Putamen (tissue), 1 donor: Measurements from ENCODE around the gene PTGFRN.

Experiments used
- DNase-seq: peaks from one replicate; pipeline ENCODE4 v3.0.0-alpha.2; 2016; ENCODE audit warnings: low spot score

PTGFRN gene

DNA sequence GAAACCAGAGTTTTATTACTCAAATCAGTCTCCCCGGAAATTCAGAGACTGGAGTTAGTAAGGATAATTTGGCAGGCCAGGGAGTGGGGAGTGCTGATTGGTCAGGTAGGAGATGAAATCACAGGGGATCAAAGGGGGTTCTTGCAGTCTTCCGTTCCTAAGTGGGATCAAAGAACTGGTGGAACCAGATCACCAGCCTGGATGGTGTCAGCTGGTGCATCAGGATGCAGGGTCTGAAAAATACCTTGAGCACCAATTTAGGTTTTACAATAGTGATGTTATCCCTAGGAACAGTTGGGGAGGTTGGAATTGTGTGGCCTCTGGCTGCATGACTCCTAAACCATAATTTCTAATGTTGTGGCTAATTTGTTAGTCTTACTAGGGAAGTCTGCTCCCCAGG lies 90.4 kb downstream of the PTGFRN start:
- DNase-seq = no peak

- no peak for DNase-seq
Observed at GRCh38 chr1:117001254-117001927, 91.7 kb downstream of the PTGFRN start, which contains the start of gene CD101. Gene CD101, plus strand, starts transcription at chr1:117001760. Its CDS starts 58 bp downstream, at chr1:117001818.

GRCh38 chr1:117003223-117003875 lies 93.6 kb downstream of the PTGFRN start:
- DNase-seq = no peak

- no peak for DNase-seq
Observed at GRCh38 chr1:117007719-117008013, 98.0 kb downstream of the PTGFRN start.

DNA sequence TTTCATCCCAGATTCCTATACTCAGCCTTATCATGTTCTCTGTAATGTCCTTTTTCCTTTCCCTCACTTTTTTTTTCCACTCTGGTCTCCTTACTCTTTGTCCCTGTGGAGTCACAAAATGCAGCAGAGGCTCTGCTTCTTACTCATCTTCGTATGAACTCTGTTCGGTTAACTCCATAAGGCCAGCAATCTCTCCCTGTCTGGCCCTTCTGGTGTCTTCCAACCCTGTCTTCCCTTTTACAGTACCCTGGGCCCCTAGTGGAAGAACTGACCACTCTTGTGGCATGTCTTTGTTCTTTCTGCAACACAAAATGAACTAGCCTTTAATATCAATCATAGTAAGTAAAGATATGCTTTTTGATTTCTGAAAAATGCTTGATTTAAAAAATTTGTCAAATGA lies 98.9 kb downstream of the PTGFRN start:
- DNase-seq = no peak

DNA sequence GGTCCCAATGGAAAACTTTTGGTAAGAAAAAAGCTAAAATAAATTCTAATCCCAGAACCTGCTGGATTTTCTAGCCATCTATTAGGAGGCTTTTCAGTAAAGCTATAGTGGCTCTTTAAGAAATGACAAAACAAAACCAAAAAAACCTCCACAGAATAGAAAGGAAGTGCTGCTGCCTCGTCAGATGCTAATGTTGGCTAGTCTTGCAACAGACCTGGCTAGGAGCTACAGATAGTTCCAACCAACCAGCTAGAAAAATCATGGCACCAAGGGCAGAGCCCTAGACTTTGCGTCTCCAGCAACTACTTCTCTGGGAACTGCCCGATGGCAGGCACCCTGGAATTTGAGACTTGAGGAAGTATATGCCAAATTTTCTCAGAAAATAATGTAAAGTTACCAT lies 99.4 kb downstream of the PTGFRN start:
- no peak for DNase-seq

DNA sequence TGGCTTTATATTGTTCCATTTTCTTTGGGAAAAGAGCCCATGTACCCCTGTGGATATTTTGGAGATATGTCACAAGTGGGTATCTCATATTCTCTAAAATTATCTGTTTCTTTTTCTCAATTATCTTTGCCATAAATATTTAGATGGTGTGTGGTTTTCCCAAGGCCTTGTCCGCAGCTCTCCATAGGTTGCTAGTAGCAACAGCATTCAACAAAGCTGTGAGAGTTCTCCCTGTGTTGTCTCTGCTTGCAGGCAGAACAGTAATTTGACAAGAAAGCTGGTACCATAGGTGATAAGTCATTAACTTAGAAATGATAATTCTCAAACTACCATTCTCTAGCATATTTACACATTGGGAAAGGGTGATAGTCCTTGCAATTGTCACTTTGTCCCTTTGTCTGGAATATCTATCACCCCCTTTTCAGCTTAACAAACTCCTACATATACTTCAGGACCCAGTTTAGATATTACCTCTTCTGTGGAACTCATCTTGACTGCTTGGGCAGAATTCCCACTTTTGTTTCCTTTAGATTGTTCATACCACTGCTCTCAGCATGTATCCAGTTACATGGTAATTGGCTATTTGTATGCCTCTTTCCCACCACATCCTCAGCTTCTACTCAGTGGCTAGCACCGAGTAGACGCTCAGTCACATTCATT lies 100.7 kb downstream of the PTGFRN start:
- no peak for DNase-seq

- DNase-seq = no peak
Observed at GRCh38 chr1:117011334-117011733, 101.6 kb downstream of the PTGFRN start.

DNA sequence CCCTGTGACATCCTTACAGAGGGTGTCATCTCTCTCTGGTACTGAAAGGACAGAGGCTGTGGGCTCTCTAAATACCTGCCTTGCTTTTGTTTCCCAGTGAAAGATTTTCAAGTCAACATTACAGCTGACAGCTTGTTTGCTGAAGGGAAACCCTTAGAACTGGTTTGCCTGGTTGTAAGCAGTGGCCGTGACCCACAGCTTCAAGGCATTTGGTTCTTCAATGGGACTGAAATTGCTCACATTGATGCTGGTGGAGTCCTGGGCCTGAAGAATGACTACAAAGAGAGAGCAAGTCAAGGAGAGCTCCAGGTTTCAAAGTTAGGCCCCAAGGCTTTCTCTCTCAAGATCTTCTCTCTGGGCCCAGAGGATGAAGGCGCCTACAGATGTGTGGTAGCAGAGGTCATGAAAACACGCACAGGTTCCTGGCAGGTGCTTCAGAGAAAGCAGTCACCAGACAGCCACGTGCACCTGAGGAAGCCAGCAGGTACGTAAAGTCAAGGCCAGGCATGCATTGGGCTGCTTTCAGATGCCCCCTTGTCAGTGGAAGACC lies 103.7 kb downstream of the PTGFRN start:
- no peak for DNase-seq

DNA sequence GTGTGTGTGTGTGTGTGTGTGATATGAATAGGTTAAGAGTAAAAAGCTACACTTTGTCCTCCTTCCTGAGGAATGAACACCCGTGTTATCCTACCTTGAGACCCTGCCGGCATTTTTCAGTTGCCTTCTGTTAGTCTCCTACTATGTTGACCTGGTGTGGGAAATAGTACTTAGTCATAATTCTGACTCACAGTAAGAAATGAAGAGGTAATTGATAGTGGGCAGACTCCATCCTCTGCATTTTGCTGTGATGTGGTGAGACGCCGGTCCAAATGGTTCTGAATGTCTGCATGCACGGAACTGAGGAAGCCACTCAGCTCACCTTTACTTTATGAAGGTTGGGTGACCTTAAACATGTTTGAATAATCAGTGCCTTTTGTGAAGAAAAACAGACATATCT lies 104.5 kb downstream of the PTGFRN start:
- DNase-seq = no peak

- no peak for DNase-seq
Observed at GRCh38 chr1:117015724-117016123, 106.0 kb downstream of the PTGFRN start.

DNA sequence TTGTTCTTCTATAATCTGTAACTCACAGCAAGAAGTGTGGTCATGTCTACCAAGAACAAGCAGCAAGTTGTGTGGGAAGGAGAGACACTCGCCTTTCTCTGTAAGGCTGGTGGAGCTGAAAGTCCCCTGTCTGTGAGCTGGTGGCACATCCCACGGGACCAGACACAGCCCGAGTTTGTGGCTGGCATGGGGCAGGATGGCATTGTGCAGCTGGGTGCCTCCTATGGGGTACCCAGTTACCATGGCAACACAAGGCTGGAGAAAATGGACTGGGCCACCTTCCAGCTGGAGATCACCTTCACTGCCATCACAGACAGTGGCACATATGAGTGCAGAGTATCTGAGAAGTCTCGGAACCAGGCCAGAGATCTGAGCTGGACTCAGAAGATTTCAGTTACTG lies 107.3 kb downstream of the PTGFRN start:
- no peak for DNase-seq

DNA sequence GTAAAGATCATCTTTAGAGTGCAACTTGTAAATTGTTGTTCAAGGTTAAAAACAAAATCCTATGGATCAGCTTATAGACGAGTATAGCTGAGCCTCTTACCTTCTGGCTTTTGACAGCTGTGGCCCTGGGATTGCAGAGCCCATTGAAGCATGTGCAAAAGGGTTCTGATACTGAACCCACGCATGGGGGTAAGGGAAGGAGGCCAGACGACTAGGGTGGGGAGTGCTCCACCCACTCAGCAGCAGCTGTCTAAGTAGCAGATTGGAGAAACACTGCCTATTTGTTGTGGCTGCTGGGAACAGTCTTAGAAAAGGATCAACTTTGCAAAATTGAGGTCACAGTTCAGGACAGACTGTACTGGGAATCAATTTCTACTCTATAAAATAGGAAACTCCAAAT lies 107.9 kb downstream of the PTGFRN start:
- no peak for DNase-seq

DNA sequence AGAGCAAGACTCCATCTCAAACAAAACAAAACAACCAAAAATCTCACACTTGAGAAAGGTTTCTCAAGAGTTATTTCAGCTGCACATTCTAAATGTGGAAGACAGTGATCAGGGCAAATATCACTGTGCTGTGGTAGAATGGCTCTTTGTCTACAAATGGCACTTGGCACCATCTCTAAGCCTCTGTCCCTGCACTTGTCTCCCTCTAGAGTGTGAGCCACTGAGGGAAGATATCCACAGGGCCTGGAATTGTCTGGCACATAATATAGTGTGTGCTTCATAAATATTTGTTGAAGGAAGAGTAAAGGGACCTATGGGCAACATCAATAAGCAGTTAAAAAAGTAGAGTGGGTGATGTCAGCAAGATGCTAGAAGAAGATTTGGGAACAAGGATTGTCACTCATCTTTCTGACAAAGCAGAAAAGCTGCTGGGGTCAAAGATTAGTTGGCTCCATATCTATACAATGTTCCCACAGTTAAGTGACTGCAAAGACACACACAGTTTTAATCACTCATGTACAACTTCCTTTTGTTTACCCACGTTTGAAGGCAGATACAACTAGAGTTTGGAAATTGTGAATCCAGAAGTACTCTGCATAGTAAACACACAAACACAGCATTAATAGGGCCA lies 110.9 kb downstream of the PTGFRN start:
- peak; percentile 7 for DNase-seq

- DNase-seq = no peak
Observed at GRCh38 chr1:117022114-117022513, 112.4 kb downstream of the PTGFRN start.

- no peak for DNase-seq
Observed at GRCh38 chr1:117025568-117025967, 115.9 kb downstream of the PTGFRN start.

GRCh38 chr1:117026361-117026760 lies 116.6 kb downstream of the PTGFRN start:
- DNase-seq = no peak

DNA sequence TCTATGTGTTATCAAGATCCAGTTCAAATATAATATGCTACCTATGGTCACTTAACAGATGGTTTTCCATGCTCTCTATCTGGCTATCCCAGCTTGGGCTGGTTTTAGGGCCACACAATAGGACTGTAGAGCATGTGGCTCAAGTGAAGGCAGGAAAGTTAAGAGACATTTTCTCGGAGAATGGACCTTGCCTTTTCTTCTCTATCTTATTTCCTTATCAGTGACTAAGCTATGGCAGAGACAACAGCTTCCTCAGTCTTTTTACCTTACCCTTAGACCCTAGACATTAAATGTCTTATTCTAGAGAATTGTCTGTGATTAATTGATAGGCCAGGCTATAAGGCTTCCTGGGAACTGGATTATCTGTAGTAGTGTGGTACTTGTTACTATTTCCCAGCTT lies 120.0 kb downstream of the PTGFRN start:
- no peak for DNase-seq

GRCh38 chr1:117030271-117030877 lies 120.7 kb downstream of the PTGFRN start:
- no peak for DNase-seq

GRCh38 chr1:117032266-117032665 lies 122.5 kb downstream of the PTGFRN start:
- no peak for DNase-seq

- DNase-seq = no peak
Observed at GRCh38 chr1:117032681-117033539, 123.2 kb downstream of the PTGFRN start.
